Measurements from ENCODE around the gene NSUN7.

NSUN7 gene

GRCh38 chr4:40848940-40849339 is 99.2 kb downstream of the NSUN7 start:
- no peak for DNase-seq (ENCODE audit: low spot score)

- no peak for DNase-seq (ENCODE audit: low spot score)
Measured at GRCh38 chr4:40850496-40850895, 100.7 kb downstream of the NSUN7 start.

- no peak for DNase-seq (ENCODE audit: low spot score)
Measured at GRCh38 chr4:40856277-40856839, 106.6 kb downstream of the NSUN7 start.

- DNase-seq (ENCODE audit: low spot score) = no peak
Measured at GRCh38 chr4:40856840-40857362, 107.1 kb downstream of the NSUN7 start.

GRCh38 chr4:40857956-40858355 is 108.2 kb downstream of the NSUN7 start:
- DNase-seq (ENCODE audit: low spot score) = no peak

- DNase-seq (ENCODE audit: low spot score) = no peak
Measured at GRCh38 chr4:40858962-40859361, 109.2 kb downstream of the NSUN7 start.

All from hepatic stellate cell (primary cell).